HG03196 (cell line): Measurements from ENCODE around the gene CEACAM7.
"Not testable (repeated sequence)": the region's sequence is repeated elsewhere in the genome, so short reads cannot be mapped to it uniquely, and the experiment has no call there.

ENCODE experiments used
- ATAC-seq: cut with Tn5 transposase; IDR thresholded peaks from one replicate; pipeline ENCODE4 v1.9.1; 2021; ENCODE audit not compliant: unreplicated experiment

CEACAM7 gene

GRCh38 chr19:41657157-41657556 lies 30.9 kb downstream of the CEACAM7 start:
- no peak for ATAC-seq

- not testable (repeated sequence) for ATAC-seq
Measured at GRCh38 chr19:41656756-41657155, 31.3 kb downstream of the CEACAM7 start.

- no peak for ATAC-seq
Measured at GRCh38 chr19:41652250-41652649, 35.8 kb downstream of the CEACAM7 start.

GRCh38 chr19:41649827-41650226 lies 38.2 kb downstream of the CEACAM7 start:
- ATAC-seq, result no peak

- no peak for ATAC-seq
Measured at GRCh38 chr19:41646589-41647204, 41.4 kb downstream of the CEACAM7 start.

- no peak for ATAC-seq
Measured at GRCh38 chr19:41641879-41642485, 46.1 kb downstream of the CEACAM7 start.

- ATAC-seq, result no peak
Measured at GRCh38 chr19:41638641-41639081, 49.4 kb downstream of the CEACAM7 start.

GRCh38 chr19:41637484-41637883 lies 50.6 kb downstream of the CEACAM7 start:
- ATAC-seq, result no peak

GRCh38 chr19:41627966-41628675 lies 59.9 kb downstream of the CEACAM7 start:
- no peak for ATAC-seq

- ATAC-seq, result no peak
Measured at GRCh38 chr19:41626877-41627276, 61.2 kb downstream of the CEACAM7 start, which contains the start of gene CEACAM4. Gene CEACAM4, minus strand, starts transcription at chr19:41627074. Its CDS starts 111 bp downstream, at chr19:41626963.

- no peak for ATAC-seq
Measured at GRCh38 chr19:41626278-41626677, 61.8 kb downstream of the CEACAM7 start.

- no peak for ATAC-seq
Measured at GRCh38 chr19:41624937-41625336, 63.1 kb downstream of the CEACAM7 start.

- no peak for ATAC-seq
Measured at GRCh38 chr19:41624515-41624914, 63.6 kb downstream of the CEACAM7 start.

- ATAC-seq, result no peak
Measured at GRCh38 chr19:41623360-41623759, 64.7 kb downstream of the CEACAM7 start.
